Measurements from ENCODE around the gene DNMT1.

- TF ChIP-seq CTCF (IDR thresholded peaks at IDR 0.05; ENCODE audit: low read length): no peak
- no peak for TF ChIP-seq EZH2phosphoT487 (IDR thresholded peaks at IDR 0.05; ENCODE audit: low read length)
- no peak for TF ChIP-seq EZH2 (optimal IDR thresholded peaks at IDR 0.05; ENCODE audit: low read depth, low read length)
These were observed 37.0 kb upstream of the DNMT1 start for GRCh38 chr19:10231612-10232228.

All from MM.1S (cell line).